Airway epithelial cell (primary cell): ENCODE data around the gene FAM47A. TPM values are rescaled to one million over a fixed set of nuclear protein-coding genes. Genes with fewer than 3 reads are reported as not detected.

Experiments
- total RNA-seq: library from RNA; depleted of rRNA; stranded (reverse); fragments of >200 nt; gene quantifications from 2 replicates; pipeline ENCODE4 v1.2.3, GENCODE V29; 2015

The FAM47A gene
- not detected in 2 replicates for total RNA-seq

DNA sequence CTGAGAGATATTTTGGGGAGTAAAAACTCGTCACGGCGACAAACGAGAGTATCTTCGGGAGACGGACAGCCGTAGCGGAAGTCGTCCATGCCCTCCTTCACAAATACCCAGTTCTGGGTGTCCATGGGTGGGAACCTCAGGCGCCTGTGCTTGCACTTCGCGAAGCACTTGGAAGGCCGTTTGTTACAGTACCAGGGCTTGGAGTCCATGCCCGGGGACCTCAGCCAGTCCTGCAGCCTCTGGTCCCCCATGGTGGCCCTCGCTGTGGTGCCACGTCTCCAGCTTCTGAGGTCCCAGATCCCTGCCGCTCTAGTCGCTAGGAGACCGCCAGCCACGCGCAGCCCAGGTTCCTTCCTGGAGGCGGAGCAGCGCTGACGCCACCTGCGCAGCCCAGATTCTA is at the start of gene FAM47A:
Gene FAM47A, minus strand, starts transcription at position 287 of the 400 bp plus-strand sequence. Its CDS starts 36 bp downstream, at position 251.

